Measurements from ENCODE around the gene ANKRD23.

DNA sequence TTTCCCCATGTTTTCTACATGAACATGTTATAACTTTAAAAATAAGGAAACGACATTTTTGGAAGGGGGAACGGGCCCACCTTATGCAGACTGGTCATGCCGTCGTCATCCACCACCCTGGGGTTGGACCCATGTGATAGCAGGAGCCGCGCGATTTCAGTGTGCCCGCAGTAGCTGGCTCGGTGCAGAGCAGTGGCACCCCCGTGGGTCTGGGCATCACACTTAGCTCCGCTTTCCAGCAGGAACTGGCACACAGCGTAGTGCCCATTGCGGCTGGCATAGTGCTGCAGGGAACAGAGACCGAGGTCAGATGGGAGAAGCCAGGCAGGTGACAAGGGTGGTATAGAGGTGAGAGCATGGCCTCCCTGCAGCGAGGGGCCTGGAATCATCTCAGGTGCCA lies 9.5 kb upstream of the ANKRD23 start:
- TF ChIP-seq, protein P1, sequence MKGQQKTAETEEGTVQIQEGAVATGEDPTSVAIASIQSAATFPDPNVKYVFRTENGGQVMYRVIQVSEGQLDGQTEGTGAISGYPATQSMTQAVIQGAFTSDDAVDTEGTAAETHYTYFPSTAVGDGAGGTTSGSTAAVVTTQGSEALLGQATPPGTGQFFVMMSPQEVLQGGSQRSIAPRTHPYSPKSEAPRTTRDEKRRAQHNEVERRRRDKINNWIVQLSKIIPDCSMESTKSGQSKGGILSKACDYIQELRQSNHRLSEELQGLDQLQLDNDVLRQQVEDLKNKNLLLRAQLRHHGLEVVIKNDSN (IDR thresholded peaks at IDR 0.05; ENCODE audit: borderline replicate concordance, low read depth): no peak
- TF ChIP-seq, protein P2, sequence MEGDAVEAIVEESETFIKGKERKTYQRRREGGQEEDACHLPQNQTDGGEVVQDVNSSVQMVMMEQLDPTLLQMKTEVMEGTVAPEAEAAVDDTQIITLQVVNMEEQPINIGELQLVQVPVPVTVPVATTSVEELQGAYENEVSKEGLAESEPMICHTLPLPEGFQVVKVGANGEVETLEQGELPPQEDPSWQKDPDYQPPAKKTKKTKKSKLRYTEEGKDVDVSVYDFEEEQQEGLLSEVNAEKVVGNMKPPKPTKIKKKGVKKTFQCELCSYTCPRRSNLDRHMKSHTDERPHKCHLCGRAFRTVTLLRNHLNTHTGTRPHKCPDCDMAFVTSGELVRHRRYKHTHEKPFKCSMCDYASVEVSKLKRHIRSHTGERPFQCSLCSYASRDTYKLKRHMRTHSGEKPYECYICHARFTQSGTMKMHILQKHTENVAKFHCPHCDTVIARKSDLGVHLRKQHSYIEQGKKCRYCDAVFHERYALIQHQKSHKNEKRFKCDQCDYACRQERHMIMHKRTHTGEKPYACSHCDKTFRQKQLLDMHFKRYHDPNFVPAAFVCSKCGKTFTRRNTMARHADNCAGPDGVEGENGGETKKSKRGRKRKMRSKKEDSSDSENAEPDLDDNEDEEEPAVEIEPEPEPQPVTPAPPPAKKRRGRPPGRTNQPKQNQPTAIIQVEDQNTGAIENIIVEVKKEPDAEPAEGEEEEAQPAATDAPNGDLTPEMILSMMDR (IDR thresholded peaks at IDR 0.05): no peak
- TF ChIP-seq NRF1 (IDR thresholded peaks at IDR 0.05; ENCODE audit: low read depth, low read length): no peak
- no peak for TF ChIP-seq POLR2AphosphoS5 (IDR thresholded peaks at IDR 0.05; ENCODE audit: low read depth, low read length)
- TF ChIP-seq, protein P3, sequence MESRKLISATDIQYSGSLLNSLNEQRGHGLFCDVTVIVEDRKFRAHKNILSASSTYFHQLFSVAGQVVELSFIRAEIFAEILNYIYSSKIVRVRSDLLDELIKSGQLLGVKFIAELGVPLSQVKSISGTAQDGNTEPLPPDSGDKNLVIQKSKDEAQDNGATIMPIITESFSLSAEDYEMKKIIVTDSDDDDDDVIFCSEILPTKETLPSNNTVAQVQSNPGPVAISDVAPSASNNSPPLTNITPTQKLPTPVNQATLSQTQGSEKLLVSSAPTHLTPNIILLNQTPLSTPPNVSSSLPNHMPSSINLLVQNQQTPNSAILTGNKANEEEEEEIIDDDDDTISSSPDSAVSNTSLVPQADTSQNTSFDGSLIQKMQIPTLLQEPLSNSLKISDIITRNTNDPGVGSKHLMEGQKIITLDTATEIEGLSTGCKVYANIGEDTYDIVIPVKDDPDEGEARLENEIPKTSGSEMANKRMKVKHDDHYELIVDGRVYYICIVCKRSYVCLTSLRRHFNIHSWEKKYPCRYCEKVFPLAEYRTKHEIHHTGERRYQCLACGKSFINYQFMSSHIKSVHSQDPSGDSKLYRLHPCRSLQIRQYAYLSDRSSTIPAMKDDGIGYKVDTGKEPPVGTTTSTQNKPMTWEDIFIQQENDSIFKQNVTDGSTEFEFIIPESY (IDR thresholded peaks at IDR 0.05; ENCODE audit: borderline replicate concordance, low read depth): no peak
- TF ChIP-seq YY1 (IDR thresholded peaks at IDR 0.05; ENCODE audit: low read depth): no peak
- TF ChIP-seq, protein P4, sequence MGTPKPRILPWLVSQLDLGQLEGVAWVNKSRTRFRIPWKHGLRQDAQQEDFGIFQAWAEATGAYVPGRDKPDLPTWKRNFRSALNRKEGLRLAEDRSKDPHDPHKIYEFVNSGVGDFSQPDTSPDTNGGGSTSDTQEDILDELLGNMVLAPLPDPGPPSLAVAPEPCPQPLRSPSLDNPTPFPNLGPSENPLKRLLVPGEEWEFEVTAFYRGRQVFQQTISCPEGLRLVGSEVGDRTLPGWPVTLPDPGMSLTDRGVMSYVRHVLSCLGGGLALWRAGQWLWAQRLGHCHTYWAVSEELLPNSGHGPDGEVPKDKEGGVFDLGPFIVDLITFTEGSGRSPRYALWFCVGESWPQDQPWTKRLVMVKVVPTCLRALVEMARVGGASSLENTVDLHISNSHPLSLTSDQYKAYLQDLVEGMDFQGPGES (IDR thresholded peaks at IDR 0.05; ENCODE audit: low read depth, low read length): no peak
- no peak for TF ChIP-seq RAD21 (IDR thresholded peaks at IDR 0.05; ENCODE audit: low read length)
- TF ChIP-seq, protein P5, sequence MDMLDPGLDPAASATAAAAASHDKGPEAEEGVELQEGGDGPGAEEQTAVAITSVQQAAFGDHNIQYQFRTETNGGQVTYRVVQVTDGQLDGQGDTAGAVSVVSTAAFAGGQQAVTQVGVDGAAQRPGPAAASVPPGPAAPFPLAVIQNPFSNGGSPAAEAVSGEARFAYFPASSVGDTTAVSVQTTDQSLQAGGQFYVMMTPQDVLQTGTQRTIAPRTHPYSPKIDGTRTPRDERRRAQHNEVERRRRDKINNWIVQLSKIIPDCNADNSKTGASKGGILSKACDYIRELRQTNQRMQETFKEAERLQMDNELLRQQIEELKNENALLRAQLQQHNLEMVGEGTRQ (IDR thresholded peaks at IDR 0.05; ENCODE audit: borderline replicate concordance, low read depth, low read length): no peak
- no peak for TF ChIP-seq RFX5 (IDR thresholded peaks at IDR 0.05; ENCODE audit: low read length)
- TF ChIP-seq GABPA (IDR thresholded peaks at IDR 0.05; ENCODE audit: low read depth): no peak
